Measurements from ENCODE around the gene LCE1B. TPM values are rescaled to one million over a fixed set of nuclear protein-coding genes. Genes with fewer than 3 reads are reported as not detected.

The LCE1B gene, protein sequence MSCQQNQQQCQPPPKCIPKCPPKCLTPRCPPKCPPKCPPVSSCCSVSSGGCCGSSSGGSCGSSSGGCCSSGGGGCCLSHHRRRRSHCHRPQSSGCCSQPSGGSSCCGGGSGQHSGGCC
- not detected for total RNA-seq

DNA sequence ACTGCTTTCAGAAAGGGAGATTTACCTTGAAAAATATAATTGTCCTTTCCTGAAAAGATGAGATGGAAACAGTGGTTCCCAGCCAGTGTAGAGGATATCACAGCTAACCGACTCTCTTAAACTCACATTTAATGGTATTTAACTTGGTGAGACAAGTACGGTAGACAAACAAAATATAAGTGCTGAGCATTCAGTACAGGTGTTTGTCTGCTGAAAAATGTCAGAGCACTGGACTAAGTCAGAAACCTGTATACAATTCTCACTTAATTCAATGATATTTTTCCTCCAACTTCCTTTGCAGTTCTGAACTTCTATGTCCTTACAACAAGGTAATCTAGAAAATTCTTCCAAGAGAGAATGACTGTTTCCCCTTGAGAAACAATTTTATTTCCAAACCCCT, at the start of gene LCE1B:
Gene LCE1B, plus strand, starts transcription at position 301 of the 400 bp plus-strand sequence. CDS start 476 bp downstream, outside the sequence.
- no peak for DNase-seq
- Histone ChIP-seq H3K36me3 (no peaks in the 10 kb centered on the region), H3K27ac (no peak within 1 kb of the TSS), H3K9ac (ENCODE audit: low read depth in 2 of 2, low read length in 2 of 2) (no peak within 1 kb of the TSS), H3K27me3 (no peaks in the 10 kb centered on the region), H3K9me3 (no peaks in the 10 kb centered on the region), H3K4me3 (no peak within 1 kb of the TSS), H3K4me1 (no peaks in the 10 kb centered on the region)
- TF ChIP-seq, protein P1, sequence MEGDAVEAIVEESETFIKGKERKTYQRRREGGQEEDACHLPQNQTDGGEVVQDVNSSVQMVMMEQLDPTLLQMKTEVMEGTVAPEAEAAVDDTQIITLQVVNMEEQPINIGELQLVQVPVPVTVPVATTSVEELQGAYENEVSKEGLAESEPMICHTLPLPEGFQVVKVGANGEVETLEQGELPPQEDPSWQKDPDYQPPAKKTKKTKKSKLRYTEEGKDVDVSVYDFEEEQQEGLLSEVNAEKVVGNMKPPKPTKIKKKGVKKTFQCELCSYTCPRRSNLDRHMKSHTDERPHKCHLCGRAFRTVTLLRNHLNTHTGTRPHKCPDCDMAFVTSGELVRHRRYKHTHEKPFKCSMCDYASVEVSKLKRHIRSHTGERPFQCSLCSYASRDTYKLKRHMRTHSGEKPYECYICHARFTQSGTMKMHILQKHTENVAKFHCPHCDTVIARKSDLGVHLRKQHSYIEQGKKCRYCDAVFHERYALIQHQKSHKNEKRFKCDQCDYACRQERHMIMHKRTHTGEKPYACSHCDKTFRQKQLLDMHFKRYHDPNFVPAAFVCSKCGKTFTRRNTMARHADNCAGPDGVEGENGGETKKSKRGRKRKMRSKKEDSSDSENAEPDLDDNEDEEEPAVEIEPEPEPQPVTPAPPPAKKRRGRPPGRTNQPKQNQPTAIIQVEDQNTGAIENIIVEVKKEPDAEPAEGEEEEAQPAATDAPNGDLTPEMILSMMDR (IDR thresholded peaks at IDR 0.05) = no peak
- intact Hi-C loops (cut with DNase I) = no loop called here

DNA sequence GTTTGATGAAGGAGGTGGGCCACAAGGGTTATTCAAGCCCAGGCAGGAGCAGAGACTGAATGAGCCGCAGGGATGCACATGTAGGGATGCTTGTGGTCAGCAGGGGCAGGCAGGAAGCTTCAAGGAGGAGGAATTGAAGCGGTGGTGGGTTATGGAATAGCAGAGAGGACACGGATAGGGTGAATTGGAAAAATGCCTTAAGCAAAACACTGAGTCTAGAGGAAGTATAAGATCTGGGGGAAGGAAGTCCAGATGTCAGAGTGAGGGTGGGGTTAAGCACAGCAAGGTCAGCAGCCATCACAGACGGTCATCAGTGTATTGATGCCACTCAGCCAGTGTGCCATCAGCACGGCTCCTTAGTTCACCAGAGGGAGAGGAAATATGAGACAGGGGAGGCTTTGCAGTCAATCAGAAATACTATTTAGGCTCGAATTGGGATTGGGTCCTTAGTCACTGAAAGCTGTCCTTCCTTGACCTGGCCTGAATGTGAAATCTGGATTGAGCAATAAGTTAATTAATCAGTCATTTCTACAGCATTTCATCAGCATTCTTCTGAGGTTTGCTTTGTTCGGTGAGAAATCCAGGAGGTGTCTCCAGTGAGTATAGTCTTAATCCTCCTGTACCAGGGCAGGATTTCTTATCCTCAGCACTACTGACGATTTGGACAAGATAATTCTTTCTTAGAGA, 42.8 kb upstream of the LCE1B start:
- no peaks in the 10 kb centered on the region for H3K9me3 ChIP-seq
- no peaks in the 10 kb centered on the region for H3K36me3 ChIP-seq
- intact Hi-C loops (cut with DNase I) = no loop called here
- H3K9ac ChIP-seq (ENCODE audit: low read depth in 2 of 2, low read length in 2 of 2) = no peak overlapping the region
- H3K27me3 ChIP-seq = no peaks in the 10 kb centered on the region
- no peaks in the 10 kb centered on the region for H3K4me1 ChIP-seq
- no peak overlapping the region for H3K27ac ChIP-seq
- DNase-seq = no peak
- TF ChIP-seq, protein P1 (IDR thresholded peaks at IDR 0.05) = no peak
- no peak overlapping the region for H3K4me3 ChIP-seq

DNA sequence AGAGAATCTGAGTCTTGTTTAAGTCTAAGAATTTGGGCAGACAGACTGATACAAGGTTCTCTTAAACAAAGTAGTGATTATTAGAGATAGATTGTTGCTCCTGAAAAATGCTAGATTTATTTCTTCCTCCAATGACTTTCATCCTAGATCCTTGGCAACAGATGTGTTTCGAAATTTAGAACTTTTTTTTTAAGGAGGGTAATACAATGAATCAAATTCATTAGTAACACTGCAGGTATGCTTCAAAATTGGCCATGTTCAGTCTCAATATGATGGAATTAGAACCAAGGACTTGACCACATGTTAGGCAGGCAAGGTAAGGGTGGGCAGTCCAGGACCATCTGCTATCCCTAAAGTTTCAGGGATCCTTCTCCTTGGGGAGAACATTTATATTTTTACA, 41.4 kb upstream of the LCE1B start:
- Histone ChIP-seq H3K9ac (ENCODE audit: low read depth in 2 of 2, low read length in 2 of 2) (no peak overlapping the region), H3K36me3 (no peaks in the 10 kb centered on the region), H3K27ac (no peak overlapping the region), H3K4me1 (no peaks in the 10 kb centered on the region), H3K4me3 (no peak overlapping the region), H3K27me3 (no peaks in the 10 kb centered on the region), H3K9me3 (no peaks in the 10 kb centered on the region)
- intact Hi-C loops (cut with DNase I) = no loop called here
- DNase-seq = no peak
- TF ChIP-seq, protein P1 (IDR thresholded peaks at IDR 0.05) = no peak

DNA sequence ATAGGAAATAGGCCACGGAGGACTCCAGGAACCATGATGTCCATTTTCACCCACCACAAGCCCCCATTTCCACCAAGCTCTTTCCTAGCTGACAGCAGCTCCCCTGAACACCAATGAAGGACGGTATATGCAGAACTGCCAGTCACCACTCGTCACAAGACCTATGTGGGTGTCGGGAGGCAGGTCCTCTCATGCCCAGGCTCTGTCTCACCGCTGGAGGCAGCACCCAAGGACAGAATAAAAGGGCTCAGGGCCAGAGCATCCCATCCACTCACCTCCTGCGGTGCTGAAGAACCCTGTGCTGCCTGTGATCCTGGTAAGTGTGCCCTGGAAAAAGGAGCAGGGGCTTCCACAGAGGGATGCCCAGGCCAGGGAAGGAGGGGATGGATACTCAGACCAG, 36.9 kb upstream of the LCE1B start, which contains the start of gene LCE1F:
Gene LCE1F, plus strand, starts transcription at position 266 of the 400 bp plus-strand sequence. CDS start 1,232 bp downstream, outside the sequence.
- H3K36me3 ChIP-seq = no peaks in the 10 kb centered on the region
- no peak within 1 kb of the TSS for H3K4me3 ChIP-seq
- TF ChIP-seq, protein P1 (IDR thresholded peaks at IDR 0.05) = no peak
- H3K9ac ChIP-seq (ENCODE audit: low read depth in 2 of 2, low read length in 2 of 2) = no peak within 1 kb of the TSS
- H3K27me3 ChIP-seq = no peaks in the 10 kb centered on the region
- H3K27ac ChIP-seq = no peak within 1 kb of the TSS
- H3K9me3 ChIP-seq = no peaks in the 10 kb centered on the region
- no peak for DNase-seq
- no peaks in the 10 kb centered on the region for H3K4me1 ChIP-seq
- intact Hi-C loops (cut with DNase I) = no loop called here

DNA sequence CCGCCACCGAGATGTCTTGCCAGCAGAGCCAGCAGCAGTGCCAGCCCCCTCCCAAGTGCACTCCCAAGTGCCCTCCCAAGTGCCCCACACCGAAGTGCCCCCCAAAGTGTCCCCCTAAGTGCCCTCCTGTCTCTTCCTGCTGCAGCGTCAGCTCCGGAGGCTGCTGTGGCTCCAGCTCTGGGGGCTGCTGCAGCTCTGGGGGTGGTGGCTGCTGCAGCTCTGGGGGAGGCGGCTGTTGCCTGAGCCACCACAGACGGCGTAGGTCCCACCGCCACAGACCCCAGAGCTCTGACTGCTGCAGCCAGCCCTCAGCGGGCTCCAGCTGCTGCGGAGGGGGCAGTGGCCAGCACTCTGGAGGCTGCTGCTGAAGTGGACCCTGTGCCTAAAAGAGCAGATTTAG, 35.4 kb upstream of the LCE1B start:
- TF ChIP-seq, protein P1 (IDR thresholded peaks at IDR 0.05) = no peak
- H3K36me3 ChIP-seq = no peaks in the 10 kb centered on the region
- no peaks in the 10 kb centered on the region for H3K4me1 ChIP-seq
- no peak overlapping the region for H3K9ac ChIP-seq (ENCODE audit: low read depth in 2 of 2, low read length in 2 of 2)
- H3K9me3 ChIP-seq = no peaks in the 10 kb centered on the region
- no peaks in the 10 kb centered on the region for H3K27me3 ChIP-seq
- no peak overlapping the region for H3K4me3 ChIP-seq
- intact Hi-C loops (cut with DNase I) = no loop called here
- DNase-seq = no peak
- no peak overlapping the region for H3K27ac ChIP-seq

Measured in colonic mucosa (tissue), 4 donors.